Body of pancreas (tissue), 4 donors: Measurements from ENCODE around the gene RUNX3. TPM values are rescaled to one million over a fixed set of nuclear protein-coding genes. Genes with fewer than 3 reads are reported as not detected.

ENCODE experiments used
- ATAC-seq: fragments of 150-250 bp; one replicate; pipeline ENCODE4 v1.9.1; 2016
- DNase-seq, 4 donors: peaks; one replicate each; pipeline ENCODE4 v3.0.0-alpha.2; 2019
- H3K27ac ChIP-seq, 4 donors: fragments of 200-600 bp; sonication (generic); 1 replicate in 3 of 4; 2 replicates in 1 of 4; pipeline versions ENCODE4 v1.5.1 to v1.6.1; 2016 to 2019; ENCODE audit warnings: mild to moderate bottlenecking in 1 of 4, mixed read lengths in 1 of 4, moderate library complexity in 1 of 4
- H3K27me3 ChIP-seq, 2 donors: fragments of 200-600 bp; sonication (generic); one replicate each; pipeline ENCODE4 v1.6.0; 2016; ENCODE audit warnings: mild to moderate bottlenecking in 1 of 2
- H3K36me3 ChIP-seq, 2 donors: fragments of 200-600 bp; sonication (generic); replicated peaks in 1 of 2; 2 replicates each; pipeline ENCODE4 v1.5.1; 2016; ENCODE audit warnings: low read depth in 2 of 2; ENCODE audit not compliant: insufficient read depth in 1 of 2
- H3K4me1 ChIP-seq: fragments of 200-600 bp; sonication (generic); one replicate; pipeline ENCODE4 v1.6.0; 2016
- H3K4me3 ChIP-seq, 2 donors: fragments of 200-600 bp; sonication (generic); 1 replicate in 1 of 2; 2 replicates in 1 of 2; pipeline ENCODE4 v1.5.1; 2016 to 2019
- H3K9me3 ChIP-seq, 3 donors: fragments of 200-600 bp; sonication (generic); 1 replicate in 2 of 3; 2 replicates in 1 of 3; pipeline ENCODE4 v1.5.1; 2016
- CTCF ChIP-seq, 7 experiments: fragments of 450-650 bp in 4 of 7; fragments of 200-600 bp in 3 of 7; sonication (generic) in 3 of 7; IDR thresholded peaks; one replicate each; pipeline ENCODE4 v1.5.1; 2016 to 2019; ENCODE audit warnings: antibody characterized with exemption in 7 of 7
- POLR2A ChIP-seq, 3 donors: fragments of 450-650 bp; IDR thresholded peaks; one replicate each; pipeline ENCODE4 v1.6.1; 2016; ENCODE audit warnings: antibody characterized with exemption in 3 of 3, mild to moderate bottlenecking in 2 of 3
- WGBS, 2 donors: methylation state at CpG; one replicate each; pipeline ENCODE4 v1.1.5; 2017; 5-methylcytosine and 5-hydroxymethylcytosine counted together
- intact Hi-C: fragments of 100-400 bp; cut with DNase I; formaldehyde crosslinking; loops from one replicate; pipeline ENCODE4 v1.15.1; 2023
- total RNA-seq, 2 donors: library from RNA; depleted of rRNA; stranded (reverse); fragments of >200 nt; gene quantifications; one replicate each; pipeline ENCODE4 v1.1.0, GENCODE V29; 2016

The RUNX3 gene
- total RNA-seq, 2 donors from 2014 or later, result 0.26 TPM; not detected in 1

- intact Hi-C loops, result no loop called here
- 42 to 53% methylated on average over 5 of the region's 5 CpGs for WGBS, 2 donors
- H3K27me3 ChIP-seq, result no peaks in the 10 kb centered on the region
- no peak for DNase-seq
- no peak overlapping the region for H3K27ac ChIP-seq
- H3K36me3 ChIP-seq, result no peaks in the 10 kb centered on the region
- no peaks in the 10 kb centered on the region for H3K4me1 ChIP-seq
- no peak for ATAC-seq
- no peak for TF ChIP-seq POLR2A (IDR thresholded peaks at IDR 0.05)
- TF ChIP-seq CTCF (IDR thresholded peaks at IDR 0.05), result no peak
- H3K9me3 ChIP-seq, result no peaks in the 10 kb centered on the region
- H3K4me3 ChIP-seq, result no peak overlapping the region
Observed at GRCh38 chr1:24952413-24952841, 22.4 kb upstream of the RUNX3 start.

GRCh38 chr1:24951810-24952412 lies 21.8 kb upstream of the RUNX3 start:
- no peaks in the 10 kb centered on the region for H3K36me3 ChIP-seq
- H3K4me3 ChIP-seq, result no peak overlapping the region
- no peaks in the 10 kb centered on the region for H3K9me3 ChIP-seq
- ATAC-seq (no peak), DNase-seq (no peak)
- intact Hi-C loops, result no loop called here
- H3K27ac ChIP-seq, result no peak overlapping the region
- no peaks in the 10 kb centered on the region for H3K27me3 ChIP-seq
- TF ChIP-seq CTCF (IDR thresholded peaks at IDR 0.05), result no peak
- WGBS, 2 donors, result 69 to 75% methylated on average over 2 of the region's 2 CpGs
- H3K4me1 ChIP-seq, result no peaks in the 10 kb centered on the region

- H3K27me3 ChIP-seq, result no peaks in the 10 kb centered on the region
- ATAC-seq, result no peak
- no peaks in the 10 kb centered on the region for H3K9me3 ChIP-seq
- 77% methylated on average over 4 to 6 of the region's 6 CpGs for WGBS, 2 donors
- no peak overlapping the region for H3K27ac ChIP-seq
- DNase-seq, result no peak
- H3K4me3 ChIP-seq, result no peak overlapping the region
- H3K4me1 ChIP-seq, result no peaks in the 10 kb centered on the region
- TF ChIP-seq CTCF (IDR thresholded peaks at IDR 0.05), result no peak
- no peak for TF ChIP-seq POLR2A (IDR thresholded peaks at IDR 0.05)
- H3K36me3 ChIP-seq, result no peaks in the 10 kb centered on the region
- intact Hi-C loops, result no loop called here
Observed at GRCh38 chr1:24951337-24951736, 21.3 kb upstream of the RUNX3 start.

GRCh38 chr1:24949331-24949881 lies 19.3 kb upstream of the RUNX3 start:
- H3K36me3 ChIP-seq, result no peaks in the 10 kb centered on the region
- WGBS, 2 donors, result 74 to 84% methylated on average over 11 to 12 of the region's 12 CpGs
- H3K4me1 ChIP-seq, result no peaks in the 10 kb centered on the region
- TF ChIP-seq POLR2A (IDR thresholded peaks at IDR 0.05) (no peak), CTCF (IDR thresholded peaks at IDR 0.05) (no peak)
- H3K4me3 ChIP-seq, result no peak overlapping the region
- no peaks in the 10 kb centered on the region for H3K9me3 ChIP-seq
- no peak overlapping the region for H3K27ac ChIP-seq
- DNase-seq (no peak), ATAC-seq (no peak)
- no peaks in the 10 kb centered on the region for H3K27me3 ChIP-seq
- intact Hi-C loops, result no loop called here
